GM12873 (cell line): ENCODE results near the gene FKBP5.

Experiments
- CTCF ChIP-seq: IDR thresholded peaks from 2 replicates; pipeline ENCODE4 v1.5.1; 2012; ENCODE audit warnings: low read depth, mild to moderate bottlenecking, moderate library complexity, low read length, control low read depth; ENCODE audit not compliant: insufficient read depth; ENCODE audit errors: missing control alignments

The FKBP5 gene

DNA sequence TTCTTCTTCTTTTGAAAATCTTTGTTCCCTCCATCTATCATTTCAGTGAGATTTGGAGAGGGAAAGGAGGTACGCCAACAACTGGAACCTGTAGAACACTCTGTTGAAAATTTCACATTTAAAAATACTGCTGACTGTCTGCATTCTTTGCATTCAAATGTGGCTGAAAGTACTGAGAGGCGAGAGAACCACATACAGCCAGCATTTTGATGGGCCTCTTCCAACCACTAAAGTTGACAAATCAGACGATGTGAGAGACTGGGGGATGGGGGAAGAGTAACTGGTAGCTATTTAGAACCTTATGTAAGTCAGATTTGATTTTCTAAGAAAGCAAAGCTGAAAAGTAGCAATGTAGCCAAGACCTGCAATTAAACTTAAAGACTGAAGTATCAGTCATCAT, 77.5 kb downstream of the FKBP5 start:
- no peak for TF ChIP-seq CTCF

- TF ChIP-seq CTCF: no peak
Measured at GRCh38 chr6:35610830-35611229, 77.9 kb downstream of the FKBP5 start.

DNA sequence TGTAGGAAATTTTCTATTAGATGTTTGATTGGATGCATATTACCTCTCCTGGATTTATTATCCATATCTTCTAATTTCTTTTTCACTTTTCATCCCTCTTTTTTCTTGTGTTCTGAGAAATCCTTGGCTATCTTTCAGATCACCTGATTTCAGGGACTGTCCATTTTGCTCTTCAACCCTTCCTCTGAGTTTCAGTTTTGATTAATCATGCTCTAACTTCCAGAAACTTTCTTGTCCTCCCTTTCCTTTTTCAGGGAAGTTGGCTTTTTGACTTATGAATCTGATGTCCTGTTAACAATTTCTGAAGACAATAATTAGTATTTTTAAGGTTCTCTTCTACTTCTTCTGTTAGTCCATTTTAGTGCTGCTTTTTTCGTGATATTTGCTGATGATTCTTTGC, 79.1 kb downstream of the FKBP5 start:
- no peak for TF ChIP-seq CTCF

- TF ChIP-seq CTCF: no peak
Measured at GRCh38 chr6:35607517-35608233, 81.0 kb downstream of the FKBP5 start.

- no peak for TF ChIP-seq CTCF
Measured at GRCh38 chr6:35605600-35605999, 83.1 kb downstream of the FKBP5 start.

DNA sequence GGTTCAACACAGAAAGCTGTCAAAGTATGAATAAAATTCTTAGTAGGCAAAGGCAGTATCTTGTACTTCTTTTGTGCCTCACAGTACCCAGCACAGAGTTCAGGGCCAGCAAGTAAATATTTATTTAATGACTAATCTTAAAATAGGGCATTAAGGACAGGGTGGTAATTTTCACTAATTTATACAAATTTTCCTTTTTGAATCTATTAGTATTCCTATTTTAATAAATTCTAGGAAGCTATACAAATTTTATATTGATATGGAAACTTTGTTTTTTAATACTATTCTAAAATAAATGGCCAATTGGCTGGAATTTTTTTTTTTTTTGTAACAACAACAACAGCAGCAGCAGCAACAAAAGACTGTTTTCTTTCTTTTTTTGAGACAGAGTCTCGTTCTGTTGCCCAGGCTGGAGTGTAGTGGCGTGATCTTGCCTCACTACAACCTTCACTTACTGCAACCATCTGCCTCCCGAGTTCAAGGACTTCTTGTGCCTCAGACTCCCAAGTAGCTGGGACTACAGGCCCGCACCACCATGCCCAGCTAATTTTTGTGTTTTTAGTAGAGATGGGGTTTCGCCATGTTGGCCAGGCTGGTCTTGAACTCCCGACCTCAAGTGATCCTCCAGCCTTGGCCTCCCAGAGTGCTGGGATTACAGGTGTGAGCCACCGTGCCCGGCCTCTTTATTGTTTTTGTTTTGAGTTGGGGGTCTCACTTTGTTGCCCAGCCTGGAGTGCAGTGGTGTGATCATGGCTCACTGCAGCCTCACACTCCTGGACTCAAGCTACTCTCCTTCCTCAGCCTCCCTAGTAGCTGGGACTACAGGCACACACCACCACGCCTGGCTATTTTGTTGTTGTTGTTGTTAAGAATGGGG, 85.2 kb downstream of the FKBP5 start:
- TF ChIP-seq CTCF: no peak

DNA sequence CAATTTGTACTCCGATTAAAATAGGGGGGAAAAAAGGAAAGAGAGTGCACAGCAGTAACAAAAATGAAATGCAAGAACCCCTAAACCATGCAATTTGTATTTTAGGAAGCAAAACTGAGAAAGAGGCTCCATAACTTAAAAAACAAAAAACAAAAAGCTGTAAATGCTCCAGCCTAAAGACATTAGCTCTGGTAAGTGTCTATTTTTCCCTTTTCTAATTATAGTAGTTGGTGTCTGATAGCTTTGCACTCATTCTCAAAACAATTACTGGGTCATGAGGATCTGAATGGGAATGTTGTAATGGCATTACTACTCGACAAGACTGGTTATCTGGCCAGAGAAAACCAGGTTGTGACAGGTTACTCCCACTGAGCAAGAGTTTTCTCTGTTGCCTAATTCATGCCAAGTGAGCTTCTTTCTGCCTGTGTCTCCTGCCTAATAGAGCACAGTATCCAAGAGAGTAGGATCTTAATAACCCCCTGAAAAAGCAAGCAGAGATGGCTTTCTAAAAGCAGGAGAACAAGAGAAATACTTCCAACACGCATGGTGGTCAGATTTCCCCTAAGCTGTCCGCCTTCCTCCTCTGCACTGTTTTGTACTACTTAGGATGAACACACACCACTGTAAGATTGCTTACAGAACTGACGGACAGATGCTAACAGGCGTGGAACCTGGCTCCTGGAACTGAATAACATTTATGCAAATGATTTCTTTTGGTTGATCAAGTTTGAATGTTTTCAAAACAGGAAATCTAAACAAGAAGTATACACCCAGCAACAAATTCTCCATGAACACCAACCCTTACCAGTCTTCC, 86.4 kb downstream of the FKBP5 start:
- TF ChIP-seq CTCF: no peak
